ENCODE data around the gene DNHD1. TPM values are rescaled to one million over a fixed set of nuclear protein-coding genes. Genes with fewer than 3 reads are reported as not detected.

The DNHD1 gene
- polyA plus RNA-seq, 3 donors, result 0.24 to 21.0 (median 0.59) TPM

DNA sequence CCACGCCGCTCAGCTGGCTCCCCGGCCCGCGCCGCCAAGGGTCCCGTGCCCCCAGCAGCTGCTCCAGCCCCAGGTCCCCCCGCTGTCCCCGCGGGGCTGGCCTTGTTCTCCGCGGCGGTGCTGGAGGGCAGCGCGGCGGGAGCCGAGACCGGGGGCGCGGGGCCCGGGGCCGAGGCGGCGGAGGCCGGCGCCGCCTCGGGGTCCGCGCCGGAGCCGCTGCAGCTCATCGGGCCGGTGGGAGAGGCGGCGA lies 114.8 kb downstream of the DNHD1 start:
- H3K9ac ChIP-seq (ENCODE audit: insufficient read depth, low read length, poor library complexity, severe bottlenecking), result peak overlapping the region; percentile 93
- H3K4me3 Mint-ChIP-seq, result peak overlapping the region; percentile 86 to 93

More for the DNA sequence above, 114.8 kb downstream of the DNHD1 start:
- Histone ChIP-seq H3K4me3 (replicated peaks in 1 of 3; ENCODE audit: low read depth in 2 of 3, low read length in 3 of 3) (peak overlapping the region; percentile 69 to 87 (median 76)), H3K9me3 (replicated peaks in 1 of 2; ENCODE audit: control insufficient read depth in 1 of 2, insufficient read depth in 1 of 2, low read length in 2 of 2) (no peaks in the 10 kb centered on the region), H2AFZ (ENCODE audit: insufficient read depth, low read depth, low read length, poor library complexity, severe bottlenecking) (peak overlapping the region; percentile 57), H3K27me3 (ENCODE audit: control insufficient read depth in 2 of 2, insufficient read depth in 2 of 2, low read length in 2 of 2) (no peaks in the 10 kb centered on the region), H4K20me1 (ENCODE audit: insufficient read depth, low read length) (peaks cover 29% of the 10 kb centered on the region), H3K27ac (ENCODE audit: low read depth in 1 of 2, low read length in 2 of 2) (peak overlapping the region; percentile 93 to 99), H3K4me1 (ENCODE audit: control insufficient read depth in 1 of 2, insufficient read depth in 2 of 2, low read length in 2 of 2) (peaks cover 45 to 56% of the 10 kb centered on the region in 2 donors), H3K36me3 (replicated peaks in 1 of 2; ENCODE audit: control insufficient read depth in 1 of 2, insufficient read depth in 2 of 2, low read length in 2 of 2) (peaks cover 73 to 76% of the 10 kb centered on the region in 2 donors), H3K4me2 (replicated peaks; ENCODE audit: extremely low read depth, low read length, poor library complexity, severe bottlenecking) (peak overlapping the region; percentile 96), H3K79me2 (ENCODE audit: insufficient read depth, low read length) (peaks cover 68% of the 10 kb centered on the region)
- Mint-ChIP-seq H3K9me3 (no peaks in the 10 kb centered on the region), H3K27me3 (ENCODE audit: low read depth in 3 of 3) (no peaks in the 10 kb centered on the region), H3K4me1 (peaks cover 32% of the 10 kb centered on the region), H3K27ac (peak overlapping the region in 6 of 7 donors; percentile 90 to 96 (median 95)), H3K36me3 (peaks cover 41 to 42% of the 10 kb centered on the region in 2 donors)
- intact Hi-C loops (cut with micrococcal nuclease), result loop anchor here (5.0 to 10.0 kb wide), 5 partner anchors 40 to 380 kb away; partner anchors contain the start of genes FHIP1B (in 2 of the 2), ARFIP2 (in 1 of the 2), CNGA4 (in 1 of the 2) and SMPD1 (in 1 of the 2)
- TF ChIP-seq CTCF (IDR thresholded peaks at IDR 0.05), result no peak
- 0% methylated on average over 36 of the region's 36 CpGs for WGBS (ENCODE audit: insufficient coverage)
- DNase-seq, result no peak
